Measurements from ENCODE around the gene RPL15. TPM values are rescaled to one million over a fixed set of nuclear protein-coding genes. Genes with fewer than 3 reads are reported as not detected.

The RPL15 gene
- total RNA-seq, 1 donor from 2014 or later: 1,872 TPM

- H3K4me3 Mint-ChIP-seq (ENCODE audit: unreplicated experiment): no peak overlapping the region
Observed at GRCh38 chr3:23945663-23945912, 28.7 kb downstream of the RPL15 start.

GRCh38 chr3:23945913-23946687, 29.2 kb downstream of the RPL15 start:
- TF ChIP-seq, protein P1, sequence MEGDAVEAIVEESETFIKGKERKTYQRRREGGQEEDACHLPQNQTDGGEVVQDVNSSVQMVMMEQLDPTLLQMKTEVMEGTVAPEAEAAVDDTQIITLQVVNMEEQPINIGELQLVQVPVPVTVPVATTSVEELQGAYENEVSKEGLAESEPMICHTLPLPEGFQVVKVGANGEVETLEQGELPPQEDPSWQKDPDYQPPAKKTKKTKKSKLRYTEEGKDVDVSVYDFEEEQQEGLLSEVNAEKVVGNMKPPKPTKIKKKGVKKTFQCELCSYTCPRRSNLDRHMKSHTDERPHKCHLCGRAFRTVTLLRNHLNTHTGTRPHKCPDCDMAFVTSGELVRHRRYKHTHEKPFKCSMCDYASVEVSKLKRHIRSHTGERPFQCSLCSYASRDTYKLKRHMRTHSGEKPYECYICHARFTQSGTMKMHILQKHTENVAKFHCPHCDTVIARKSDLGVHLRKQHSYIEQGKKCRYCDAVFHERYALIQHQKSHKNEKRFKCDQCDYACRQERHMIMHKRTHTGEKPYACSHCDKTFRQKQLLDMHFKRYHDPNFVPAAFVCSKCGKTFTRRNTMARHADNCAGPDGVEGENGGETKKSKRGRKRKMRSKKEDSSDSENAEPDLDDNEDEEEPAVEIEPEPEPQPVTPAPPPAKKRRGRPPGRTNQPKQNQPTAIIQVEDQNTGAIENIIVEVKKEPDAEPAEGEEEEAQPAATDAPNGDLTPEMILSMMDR (IDR thresholded peaks at IDR 0.05): no peak
- Mint-ChIP-seq H3K9me3 (ENCODE audit: unreplicated experiment) (no peaks in the 10 kb centered on the region), H3K27ac (ENCODE audit: unreplicated experiment) (peak overlapping the region; percentile 84), H3K36me3 (ENCODE audit: unreplicated experiment) (no peaks in the 10 kb centered on the region), H3K4me3 (ENCODE audit: unreplicated experiment) (peak overlapping the region; percentile 80), H3K27me3 (ENCODE audit: unreplicated experiment) (no peaks in the 10 kb centered on the region), H3K4me1 (ENCODE audit: unreplicated experiment) (peaks cover 50% of the 10 kb centered on the region)
- peak; percentile 99 for DNase-seq (ENCODE audit: extremely low spot score, unreplicated experiment)

More at GRCh38 chr3:23945663-23945912, 28.7 kb downstream of the RPL15 start:
- H3K4me1 Mint-ChIP-seq (ENCODE audit: unreplicated experiment): peaks cover 48% of the 10 kb centered on the region
- H3K36me3 Mint-ChIP-seq (ENCODE audit: unreplicated experiment): no peaks in the 10 kb centered on the region
- no peaks in the 10 kb centered on the region for H3K27me3 Mint-ChIP-seq (ENCODE audit: unreplicated experiment)
- TF ChIP-seq, protein P1 (IDR thresholded peaks at IDR 0.05): no peak
- H3K9me3 Mint-ChIP-seq (ENCODE audit: unreplicated experiment): no peaks in the 10 kb centered on the region
- no peak for DNase-seq (ENCODE audit: extremely low spot score, unreplicated experiment)
- H3K27ac Mint-ChIP-seq (ENCODE audit: unreplicated experiment): no peak overlapping the region

- Mint-ChIP-seq H3K27ac (ENCODE audit: unreplicated experiment) (no peak overlapping the region), H3K27me3 (ENCODE audit: unreplicated experiment) (no peaks in the 10 kb centered on the region), H3K36me3 (ENCODE audit: unreplicated experiment) (no peaks in the 10 kb centered on the region), H3K4me1 (ENCODE audit: unreplicated experiment) (peaks cover 68% of the 10 kb centered on the region), H3K4me3 (ENCODE audit: unreplicated experiment) (no peak overlapping the region), H3K9me3 (ENCODE audit: unreplicated experiment) (no peaks in the 10 kb centered on the region)
- TF ChIP-seq, protein P1 (IDR thresholded peaks at IDR 0.05): no peak
- DNase-seq (ENCODE audit: extremely low spot score, unreplicated experiment): no peak
Observed at GRCh38 chr3:23948761-23949160, 31.8 kb downstream of the RPL15 start.

DNA sequence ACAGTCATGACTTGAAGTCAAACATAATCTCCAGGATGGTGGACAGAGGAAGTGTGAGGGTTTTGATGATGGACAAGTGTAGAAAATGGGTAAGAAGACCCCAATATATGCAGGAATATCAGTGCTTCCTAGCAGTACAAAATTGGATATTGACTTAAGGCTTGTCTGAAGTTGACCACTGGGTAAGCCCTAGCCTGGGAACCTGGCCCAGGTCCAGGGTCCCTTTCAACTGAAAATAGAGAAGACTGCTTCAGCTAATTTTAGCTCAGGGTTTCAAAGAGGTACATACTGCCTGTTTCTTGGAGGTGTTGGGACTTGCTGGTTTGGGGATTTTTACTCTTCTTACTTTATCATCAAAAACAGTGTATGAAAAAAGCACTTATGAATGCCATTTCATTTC, 32.9 kb downstream of the RPL15 start:
- Mint-ChIP-seq H3K36me3 (ENCODE audit: unreplicated experiment) (peaks cover 4% of the 10 kb centered on the region), H3K27ac (ENCODE audit: unreplicated experiment) (peak overlapping the region; percentile 52), H3K27me3 (ENCODE audit: unreplicated experiment) (no peaks in the 10 kb centered on the region), H3K4me1 (ENCODE audit: unreplicated experiment) (peaks cover 59% of the 10 kb centered on the region), H3K9me3 (ENCODE audit: unreplicated experiment) (no peaks in the 10 kb centered on the region), H3K4me3 (ENCODE audit: unreplicated experiment) (no peak overlapping the region)
- DNase-seq (ENCODE audit: extremely low spot score, unreplicated experiment): no peak
- TF ChIP-seq, protein P1 (IDR thresholded peaks at IDR 0.05): no peak

- H3K4me1 Mint-ChIP-seq (ENCODE audit: unreplicated experiment): peaks cover 59% of the 10 kb centered on the region
- H3K27ac Mint-ChIP-seq (ENCODE audit: unreplicated experiment): peak overlapping the region; percentile 52
- no peak for DNase-seq (ENCODE audit: extremely low spot score, unreplicated experiment)
- no peaks in the 10 kb centered on the region for H3K27me3 Mint-ChIP-seq (ENCODE audit: unreplicated experiment)
- TF ChIP-seq, protein P1 (IDR thresholded peaks at IDR 0.05): no peak
- no peaks in the 10 kb centered on the region for H3K9me3 Mint-ChIP-seq (ENCODE audit: unreplicated experiment)
- peaks cover 9% of the 10 kb centered on the region for H3K36me3 Mint-ChIP-seq (ENCODE audit: unreplicated experiment)
- H3K4me3 Mint-ChIP-seq (ENCODE audit: unreplicated experiment): no peak overlapping the region
Observed at GRCh38 chr3:23950293-23950692, 33.4 kb downstream of the RPL15 start.
